K562 treated with DMSO at 1 percent for 48 hours (cell line): ENCODE results near the gene RXFP1. TPM values are rescaled to one million over a fixed set of nuclear protein-coding genes. Genes with fewer than 3 reads are reported as not detected.

Source experiments
- total RNA-seq: library from RNA; unstranded; fragments of 300-600 nt; gene quantifications from 2 replicates; pipeline ENCODE4 v1.2.3, GENCODE V29; 2022; ENCODE audit warnings: low replicate concordance; ENCODE audit errors: extremely low read depth

Gene RXFP1
- not detected in 2 replicates for total RNA-seq

GRCh38 chr4:158521484-158522088, at the start of gene RXFP1:
RXFP1 (plus strand) TSS chr4:158521882; CDS start chr4:158521977, 95 bp downstream.

GRCh38 chr4:158671665-158671914, 149.9 kb downstream of the RXFP1 start, which contains the start of gene C4orf46:
C4orf46 (minus strand) TSS chr4:158671887; CDS start chr4:158671801, 86 bp downstream.

GRCh38 chr4:158671915-158672806, 150.5 kb downstream of the RXFP1 start, which contains the start of gene ETFDH:
ETFDH (plus strand) TSS chr4:158672296; CDS start chr4:158672457, 161 bp downstream.

Other genes starting within 250 kb of the RXFP1 start
- gene C4orf46, start 150.0 kb downstream of the RXFP1 start, total RNA-seq: not detected in 2 replicates
- gene ETFDH, start 150.4 kb downstream of the RXFP1 start, total RNA-seq: not detected in 2 replicates
- not detected in 2 replicates for gene PPID, start 201.5 kb downstream of the RXFP1 start, total RNA-seq
- gene FNIP2, start 247.1 kb downstream of the RXFP1 start, total RNA-seq: not detected in 2 replicates